GM10847 (cell line): Measurements from ENCODE around the gene IMPA2.

Experiments used
- POLR2A ChIP-seq: IDR thresholded peaks from 2 replicates; pipeline ENCODE4 v1.6.1; 2011; ENCODE audit not compliant: insufficient read length; ENCODE audit errors: extremely low read depth

Gene IMPA2

DNA sequence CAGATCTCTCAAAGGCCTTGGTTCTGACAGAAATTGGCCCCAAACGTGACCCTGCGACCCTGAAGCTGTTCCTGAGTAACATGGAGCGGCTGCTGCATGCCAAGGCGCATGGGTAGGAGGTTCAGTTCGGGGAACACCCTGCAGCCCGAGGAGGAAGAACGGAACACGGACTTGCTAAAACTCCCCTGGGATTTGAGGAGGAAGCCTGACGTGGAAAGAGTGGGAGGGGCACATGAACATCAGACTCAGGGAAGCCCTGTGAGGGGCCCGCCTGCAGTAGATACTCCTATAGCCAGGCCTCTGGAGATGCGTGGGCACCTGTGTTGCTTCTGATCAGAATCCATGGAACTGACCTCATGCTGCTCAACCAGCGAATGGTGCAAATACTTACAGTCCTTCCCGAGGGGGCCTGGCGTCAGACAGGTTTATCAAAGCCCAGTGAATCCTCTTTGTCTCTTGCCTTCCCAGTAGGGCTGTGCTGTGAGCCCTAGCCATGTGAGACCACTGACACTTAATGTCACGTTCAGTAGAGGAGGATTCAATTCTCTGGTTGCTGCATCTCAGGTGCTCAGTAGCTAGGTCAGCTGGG, 46.8 kb downstream of the IMPA2 start:
- TF ChIP-seq POLR2A = no peak

DNA sequence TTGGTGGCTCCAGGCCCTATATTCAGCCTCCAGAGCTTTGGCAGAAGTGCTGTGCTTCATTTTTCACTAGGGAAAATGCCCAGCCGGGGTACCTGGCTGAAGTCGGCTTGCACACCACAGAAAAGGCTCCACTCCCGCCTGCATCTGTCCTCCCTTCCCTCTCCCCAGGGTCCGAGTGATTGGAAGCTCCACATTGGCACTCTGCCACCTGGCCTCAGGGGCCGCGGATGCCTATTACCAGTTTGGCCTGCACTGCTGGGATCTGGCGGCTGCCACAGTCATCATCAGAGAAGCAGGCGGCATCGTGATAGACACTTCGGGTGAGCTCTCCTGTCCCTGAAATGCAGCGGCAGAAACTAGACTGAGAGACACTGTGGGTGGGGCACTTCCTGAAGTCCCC, 47.4 kb downstream of the IMPA2 start:
- TF ChIP-seq POLR2A = no peak

DNA sequence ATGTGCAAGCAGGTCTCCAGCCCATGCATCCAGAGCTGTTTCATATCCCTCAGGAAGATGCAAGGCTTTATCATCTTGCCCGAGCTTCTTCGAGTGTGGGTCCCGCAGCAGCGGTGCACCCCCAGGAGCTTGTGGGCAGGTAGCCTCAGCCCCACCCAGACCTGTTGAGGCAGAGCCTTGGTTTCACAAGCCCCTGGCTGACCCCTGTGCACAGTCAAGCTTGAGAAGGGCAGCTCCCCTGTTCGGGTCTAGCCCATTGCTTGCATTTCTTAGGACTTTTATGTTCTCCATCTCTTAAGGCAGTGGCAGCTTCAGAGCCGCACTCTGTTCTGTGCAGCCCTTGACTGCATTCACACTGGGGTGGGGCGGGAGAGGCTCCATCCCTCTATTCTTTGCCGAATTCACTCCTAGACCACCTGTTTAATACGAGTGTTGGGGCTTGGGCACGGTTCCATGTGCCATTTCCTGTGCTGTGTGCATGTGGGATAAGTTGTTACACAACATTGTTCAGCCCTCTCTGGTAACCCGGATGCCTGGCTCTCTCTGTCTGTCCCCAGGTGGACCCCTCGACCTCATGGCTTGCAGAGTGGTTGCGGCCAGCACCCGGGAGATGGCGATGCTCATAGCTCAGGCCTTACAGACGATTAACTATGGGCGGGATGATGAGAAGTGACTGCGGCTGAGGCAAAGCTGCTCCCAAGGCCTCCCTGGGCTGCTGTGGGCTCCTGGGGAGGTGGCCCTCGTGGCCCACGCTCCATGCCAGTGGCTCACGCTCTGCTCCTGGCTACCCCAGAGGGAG, 48.7 kb downstream of the IMPA2 start:
- no peak for TF ChIP-seq POLR2A

DNA sequence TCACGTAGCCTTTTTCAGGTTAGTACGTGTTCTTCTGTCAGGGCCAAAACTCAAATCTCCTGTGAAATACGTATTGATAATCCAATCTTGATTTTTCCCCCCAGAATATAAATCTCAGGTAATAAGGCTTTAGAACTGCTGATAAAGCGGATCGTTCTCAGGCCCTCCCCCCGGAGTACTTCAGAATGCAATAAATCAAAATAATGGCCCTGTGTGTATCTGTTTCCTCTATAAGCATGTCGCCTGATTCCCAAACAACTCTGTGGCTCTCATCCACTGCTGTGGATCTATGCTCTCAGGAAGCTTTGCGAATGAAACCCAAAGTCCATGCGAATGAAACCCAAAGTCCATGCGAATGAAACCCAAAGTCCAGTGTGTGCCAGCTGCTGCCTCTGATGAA, 49.4 kb downstream of the IMPA2 start:
- no peak for TF ChIP-seq POLR2A

DNA sequence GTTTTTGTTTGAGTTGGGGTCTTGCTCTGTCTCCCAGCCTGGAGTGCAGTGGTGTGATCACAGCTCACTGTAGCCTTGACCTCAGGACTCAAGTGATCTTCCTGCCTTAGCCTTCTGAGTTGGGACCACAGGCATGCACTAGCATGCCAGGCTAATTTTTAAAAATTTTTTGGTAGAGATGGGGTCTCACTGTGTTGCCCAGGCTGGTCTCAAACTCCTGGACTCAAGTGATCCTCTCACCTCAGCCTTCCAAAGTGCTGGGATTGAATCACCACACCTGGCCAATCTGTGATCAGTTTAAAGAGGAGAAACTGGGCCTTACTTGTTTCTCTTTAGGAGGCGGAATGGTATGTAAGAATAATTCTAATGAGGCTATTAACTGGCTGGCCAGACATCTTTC, 49.9 kb downstream of the IMPA2 start:
- no peak for TF ChIP-seq POLR2A

DNA sequence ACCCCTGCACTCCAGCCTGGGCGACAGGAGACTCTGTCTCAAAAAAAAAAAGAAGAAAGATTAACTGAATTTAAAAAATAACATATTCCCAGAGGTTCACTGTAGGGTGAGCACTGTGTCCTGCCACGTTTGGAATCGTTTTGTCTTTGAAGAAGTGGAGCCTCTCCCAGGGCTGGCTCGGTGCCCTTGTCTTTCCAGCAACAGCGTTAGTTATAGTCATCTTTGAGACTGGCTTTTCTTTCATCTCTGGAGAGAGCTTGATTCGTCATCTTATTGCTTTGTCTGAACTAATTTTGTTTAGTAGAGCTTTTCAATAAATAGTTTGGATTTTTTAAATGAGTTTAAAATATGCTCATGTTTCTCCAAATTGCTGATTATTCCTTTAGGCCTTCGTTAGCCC, 50.5 kb downstream of the IMPA2 start:
- TF ChIP-seq POLR2A = no peak

DNA sequence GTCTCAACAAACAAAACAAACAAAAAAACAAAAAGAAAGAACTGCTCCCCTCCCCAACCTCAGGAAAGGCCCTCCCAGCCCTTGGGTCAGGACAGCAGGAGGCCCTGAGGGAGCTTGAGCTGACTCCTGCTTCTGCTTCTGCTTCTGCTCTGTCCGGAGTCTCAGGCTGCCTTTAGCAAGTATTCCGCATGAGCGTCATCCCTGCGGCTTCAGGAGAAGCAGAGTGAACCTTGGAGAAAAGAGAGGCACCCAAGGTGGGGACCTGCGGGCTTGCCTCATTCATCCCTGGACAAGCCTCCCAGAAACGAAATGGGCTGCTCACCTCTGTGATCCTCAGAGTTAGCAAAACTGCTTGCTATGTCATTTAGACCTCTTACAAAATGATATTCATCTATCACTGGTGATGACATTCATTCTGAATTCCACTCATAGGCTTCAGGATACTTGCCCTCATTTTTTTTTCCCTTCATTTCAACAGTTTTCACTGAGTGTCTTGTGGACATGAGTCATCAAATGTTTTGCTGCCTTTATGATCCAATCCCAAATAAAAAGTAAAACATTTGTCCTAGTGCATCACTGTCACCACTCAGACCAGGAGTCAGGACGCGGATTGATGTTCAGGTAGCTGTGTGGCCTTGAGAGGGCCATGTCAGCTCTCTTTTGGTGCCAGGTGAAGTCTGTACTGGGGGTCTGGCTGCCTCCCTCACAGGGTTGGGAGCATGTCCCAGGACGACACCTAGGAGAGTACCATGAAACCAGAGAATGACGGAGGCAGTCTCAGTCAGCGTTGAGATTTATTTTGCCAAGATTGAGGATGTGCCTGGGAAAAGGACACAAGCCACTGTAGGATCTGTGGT, 51.7 kb downstream of the IMPA2 start:
- TF ChIP-seq POLR2A = no peak

DNA sequence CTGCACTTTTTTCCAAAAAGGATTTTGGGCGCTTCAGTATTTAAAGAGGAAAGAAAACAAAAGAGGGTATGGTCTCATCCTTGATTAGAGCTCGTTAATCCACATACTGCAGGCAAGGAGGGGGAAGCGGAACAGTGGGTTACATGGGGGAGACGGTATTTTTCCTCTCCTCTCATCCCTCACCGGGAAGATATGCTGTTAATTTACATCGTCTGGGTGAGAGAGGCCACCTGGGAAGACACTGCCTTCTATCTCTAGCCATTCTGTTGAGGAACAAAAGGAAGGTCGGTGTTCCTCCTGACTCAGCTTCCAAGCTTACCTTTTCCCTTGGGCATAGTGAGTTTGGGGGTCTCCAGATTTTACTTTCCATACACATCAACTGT, 52.3 kb downstream of the IMPA2 start:
- no peak for TF ChIP-seq POLR2A

DNA sequence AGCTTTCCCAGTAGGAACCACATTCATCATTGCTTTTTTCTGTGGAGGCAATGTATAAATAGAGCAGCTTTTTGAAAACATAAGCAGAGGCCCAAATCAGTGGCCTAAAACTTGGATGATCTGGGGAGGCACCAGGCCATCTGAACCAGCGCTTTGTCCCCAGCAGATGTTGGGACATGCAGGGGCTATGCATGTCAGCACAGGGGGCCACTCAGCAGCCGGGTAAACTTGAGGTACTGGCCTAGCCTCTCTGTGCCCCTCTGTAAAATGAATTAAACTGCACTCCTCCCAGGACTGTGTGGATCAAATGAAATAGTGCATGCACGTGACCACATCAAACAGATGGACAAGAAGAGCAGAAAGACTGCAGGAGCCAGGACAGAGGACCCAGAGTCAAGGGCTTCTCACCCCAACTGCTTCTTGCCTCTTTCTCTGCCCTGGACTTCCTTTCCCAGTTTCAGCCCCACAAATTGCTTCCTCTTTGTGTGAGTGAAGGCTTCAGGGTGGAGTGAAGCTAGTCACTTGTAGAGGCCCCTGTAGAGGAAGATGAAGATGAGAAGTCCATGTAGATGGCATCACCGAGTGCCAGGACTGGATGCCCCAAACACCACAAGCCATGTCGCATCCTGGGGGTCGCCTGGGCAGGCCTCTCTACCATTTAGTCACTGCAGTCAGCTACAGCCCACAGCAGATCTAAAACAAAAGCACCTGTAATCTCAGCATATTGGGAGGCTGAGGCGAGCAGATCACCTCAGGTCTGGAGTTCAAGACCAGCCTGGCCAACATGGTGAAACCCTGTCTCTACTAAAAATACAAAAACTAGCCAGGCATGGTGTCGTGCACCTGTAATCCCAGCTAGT, 53.2 kb downstream of the IMPA2 start:
- TF ChIP-seq POLR2A = no peak

DNA sequence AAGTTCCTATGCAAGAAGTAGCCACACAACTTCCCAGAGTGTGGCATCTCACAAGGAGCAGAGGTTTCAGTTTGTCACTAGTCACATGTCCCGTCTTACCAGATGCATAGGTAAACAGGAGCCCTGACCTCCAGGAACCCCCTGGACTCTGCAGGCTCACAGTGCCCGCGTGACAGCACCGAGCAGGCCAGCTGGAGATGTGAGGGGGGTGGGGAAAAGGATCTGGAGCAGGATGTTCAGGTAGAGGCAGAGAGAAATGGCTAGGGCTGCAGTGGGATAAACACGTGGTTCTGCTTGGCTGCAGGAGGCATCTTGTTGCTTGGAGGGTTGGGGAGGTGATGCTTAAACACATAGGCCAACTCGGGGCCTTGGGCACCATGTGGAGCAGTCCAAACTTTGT, 54.2 kb downstream of the IMPA2 start:
- no peak for TF ChIP-seq POLR2A

DNA sequence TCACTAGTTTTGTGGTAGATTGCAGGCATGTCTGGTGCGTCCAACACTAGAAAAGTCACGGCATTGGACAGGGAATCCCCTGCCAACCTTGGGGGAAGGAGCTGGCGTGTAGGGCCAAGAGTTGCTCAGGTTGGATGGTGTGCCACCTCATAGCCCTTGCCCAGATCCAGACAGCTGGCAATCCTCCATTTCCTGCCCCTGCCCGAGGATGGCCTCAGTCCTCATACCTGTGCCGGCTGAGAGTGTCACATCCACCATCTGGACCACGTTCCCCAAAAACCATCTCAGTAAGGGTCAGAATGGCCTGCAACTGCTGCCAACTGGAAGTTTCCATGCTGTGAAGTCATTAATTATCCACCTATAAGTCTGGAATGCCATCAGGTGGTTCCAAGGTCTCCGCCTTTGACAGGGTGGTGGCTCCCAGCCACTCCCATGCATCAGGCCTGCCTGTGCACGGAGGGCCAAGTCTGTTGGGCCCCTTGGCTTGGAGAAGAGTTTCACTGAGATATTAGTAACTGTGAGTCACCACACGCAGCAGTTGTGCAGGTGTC, 55.0 kb downstream of the IMPA2 start:
- TF ChIP-seq POLR2A = no peak

DNA sequence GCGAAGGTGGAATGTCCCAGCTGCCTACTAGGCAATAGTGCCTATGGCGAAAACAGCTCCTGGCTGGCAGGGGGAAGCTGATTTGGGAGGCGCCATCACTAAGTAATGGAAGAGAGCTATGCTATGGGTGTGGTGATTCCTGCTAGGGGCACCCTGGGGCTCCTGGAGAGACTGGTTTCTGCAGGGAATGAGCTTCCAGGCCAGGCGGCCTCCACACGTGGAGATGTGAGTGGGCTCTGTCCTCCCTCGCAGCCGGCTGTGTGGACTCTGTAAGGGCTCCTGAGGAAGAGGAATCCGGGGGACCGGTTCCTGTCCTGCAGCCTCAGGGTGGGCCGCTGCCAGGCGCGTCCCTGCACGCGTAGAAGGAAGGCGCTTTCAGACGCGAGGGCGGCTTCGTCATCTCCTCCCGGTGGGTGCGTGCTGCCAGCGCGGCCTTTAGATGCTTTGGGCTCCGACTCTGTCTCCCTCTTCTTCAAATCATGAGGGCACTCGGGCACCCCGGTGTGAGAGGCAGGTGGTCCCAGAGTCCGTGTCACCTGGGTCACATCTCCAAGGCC, 56.9 kb downstream of the IMPA2 start:
- TF ChIP-seq POLR2A = no peak

DNA sequence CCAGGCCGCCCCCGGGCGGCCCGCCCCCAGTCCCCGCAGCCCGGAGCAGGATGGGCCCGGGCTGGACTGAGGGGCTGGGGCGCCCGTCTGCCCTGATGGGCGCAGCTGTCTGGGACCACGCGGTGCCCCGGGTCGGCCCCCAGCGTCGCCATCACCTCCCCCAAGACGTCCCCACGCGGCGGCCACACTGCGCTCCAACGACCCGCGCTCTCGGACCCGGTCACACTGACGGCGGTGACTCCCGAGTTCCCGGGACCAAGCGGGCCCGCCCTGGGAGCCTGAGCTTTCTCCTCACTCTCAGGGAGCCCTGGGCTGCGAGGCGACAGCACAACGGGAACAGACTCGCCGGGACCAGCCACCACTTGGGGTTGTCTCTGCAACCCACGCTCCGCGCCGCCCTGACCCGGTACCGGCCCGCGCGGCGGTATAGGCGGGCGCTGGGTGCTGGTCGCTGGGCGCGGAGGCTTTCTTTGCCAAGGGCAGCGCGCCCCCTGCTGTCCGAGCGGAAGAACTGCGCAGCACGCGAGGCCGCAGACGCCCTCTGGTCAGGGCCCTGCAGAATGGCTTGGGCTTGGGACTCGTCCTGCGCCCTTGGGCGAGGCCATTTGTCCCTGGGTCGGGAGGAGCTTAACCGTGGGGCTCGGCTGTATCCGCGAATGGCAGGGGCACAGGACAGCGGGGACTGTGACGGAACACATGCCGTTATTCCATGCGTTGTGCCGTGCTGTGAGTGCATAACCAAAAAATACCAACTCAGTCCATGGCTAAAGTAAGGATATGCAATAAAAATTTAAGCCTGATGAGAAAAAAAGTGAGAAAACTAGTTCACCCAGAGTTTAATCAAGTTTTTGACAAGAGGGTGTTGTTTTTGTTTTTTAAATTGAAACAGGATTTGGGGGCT, 57.6 kb downstream of the IMPA2 start:
- no peak for TF ChIP-seq POLR2A

DNA sequence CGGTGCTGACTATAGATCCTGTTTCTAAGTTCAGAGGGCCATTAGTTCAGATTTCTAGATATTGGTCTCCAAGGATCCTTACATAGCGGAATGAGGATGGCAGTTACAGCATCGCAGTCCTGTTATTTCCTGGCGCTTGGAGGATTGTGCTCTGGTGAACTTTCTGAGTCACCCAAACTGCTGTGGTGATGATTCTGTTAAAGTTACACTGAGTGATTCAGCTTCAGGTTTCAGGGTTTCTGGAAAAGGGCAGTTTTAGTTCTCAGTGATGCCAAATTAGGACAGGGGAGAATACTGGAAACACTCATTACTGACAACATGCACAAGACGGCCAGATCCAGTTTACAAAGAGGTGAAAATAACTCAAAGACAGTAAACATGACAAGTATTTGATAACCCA, 60.3 kb downstream of the IMPA2 start:
- TF ChIP-seq POLR2A = no peak
